ENCODE measurements around the gene TEAD1.

- TF ChIP-seq SPI1 (IDR thresholded peaks at IDR 0.05; ENCODE audit: borderline replicate concordance, low read depth) (no peak), CTCF (IDR thresholded peaks at IDR 0.05; ENCODE audit: insufficient read depth, low read length) (no peak), POLR2AphosphoS5 (IDR thresholded peaks at IDR 0.05; ENCODE audit: low read depth) (no peak), GABPA (IDR thresholded peaks at IDR 0.05; ENCODE audit: low read depth) (no peak)
Measured at GRCh38 chr11:12682737-12683500, 8.7 kb downstream of the TEAD1 start.
